Glomerular endothelial cell (primary cell): ENCODE measurements around the gene PDZRN4. TPM values are rescaled to one million over a fixed set of nuclear protein-coding genes. Genes with fewer than 3 reads are reported as not detected.
A peak's percentile ranks its signal among the peaks of the same experiment; 100 is the strongest.
"Not testable (repeated sequence)": the region's sequence is repeated elsewhere in the genome, so short reads cannot be mapped to it uniquely, and the experiment has no call there.

Experiments
- DNase-seq: peaks from one replicate; pipeline ENCODE4 v3.0.0-alpha.2; 2011; ENCODE audit warnings: low read depth, low spot score; ENCODE audit errors: extremely low read depth
- total RNA-seq: library from RNA; depleted of rRNA; stranded (reverse); fragments of >200 nt; gene quantifications from 2 replicates; pipeline ENCODE4 v1.2.3, GENCODE V29; 2015

Gene PDZRN4
- total RNA-seq, 1 donor from 2014 or later = not detected

DNA sequence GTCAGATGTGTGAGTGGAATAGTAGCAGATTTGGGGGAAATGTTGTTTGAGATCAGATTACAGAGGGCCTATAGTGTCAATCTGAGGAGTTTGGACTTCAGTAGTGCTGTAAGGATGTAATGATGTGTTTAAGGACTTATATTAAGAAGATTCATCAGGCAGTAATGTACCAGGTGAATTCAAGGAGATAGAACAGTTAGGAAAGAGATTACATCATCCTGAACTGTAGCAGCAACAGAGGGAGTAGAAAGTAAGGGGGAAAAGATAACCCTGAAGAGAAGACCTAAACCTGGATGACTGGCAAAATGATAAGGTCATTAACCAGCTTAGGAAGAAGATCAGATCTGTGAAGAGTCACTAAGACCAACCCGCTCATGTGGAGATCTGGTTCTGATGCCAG lies 349.4 kb downstream of the PDZRN4 start:
- DNase-seq = no peak

DNA sequence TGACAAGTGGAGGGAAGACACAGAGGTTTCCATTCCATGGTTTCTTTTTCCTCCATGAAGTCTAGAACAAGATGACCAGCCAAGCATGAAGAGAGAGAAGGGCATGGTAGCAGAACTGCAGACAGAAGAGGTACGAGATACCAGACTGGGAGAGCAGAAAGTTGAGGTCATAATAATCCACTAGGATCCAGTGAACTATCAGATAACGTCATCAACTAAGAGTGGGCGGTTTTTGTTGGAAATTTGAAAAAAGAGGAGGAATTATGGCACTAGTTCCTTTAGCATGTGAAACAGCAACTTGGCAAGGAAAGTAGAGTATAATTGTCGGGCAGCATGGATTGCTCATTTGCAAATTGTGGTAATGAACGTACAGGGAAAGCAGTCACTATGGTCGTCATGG lies 357.6 kb downstream of the PDZRN4 start:
- no peak for DNase-seq

DNA sequence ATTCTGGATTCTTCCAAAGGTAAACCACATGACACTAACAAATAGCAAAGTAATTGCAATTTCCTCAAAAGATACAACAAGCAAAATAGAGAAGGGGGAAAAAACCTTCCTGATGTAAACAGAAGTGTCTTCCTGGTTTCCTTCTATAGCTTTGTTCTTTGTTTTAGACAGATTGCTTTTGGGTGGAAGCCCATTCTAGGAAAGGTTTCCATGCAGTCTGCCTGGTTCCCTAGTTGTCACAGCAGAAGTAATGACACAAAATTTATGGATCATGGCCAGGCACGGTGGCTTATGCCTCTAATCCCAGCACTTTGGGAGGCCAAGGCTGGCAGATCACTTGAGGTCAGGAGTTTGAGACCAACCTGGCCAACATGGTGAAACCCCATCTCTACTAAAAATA lies 359.0 kb downstream of the PDZRN4 start:
- not testable (repeated sequence) for DNase-seq

DNA sequence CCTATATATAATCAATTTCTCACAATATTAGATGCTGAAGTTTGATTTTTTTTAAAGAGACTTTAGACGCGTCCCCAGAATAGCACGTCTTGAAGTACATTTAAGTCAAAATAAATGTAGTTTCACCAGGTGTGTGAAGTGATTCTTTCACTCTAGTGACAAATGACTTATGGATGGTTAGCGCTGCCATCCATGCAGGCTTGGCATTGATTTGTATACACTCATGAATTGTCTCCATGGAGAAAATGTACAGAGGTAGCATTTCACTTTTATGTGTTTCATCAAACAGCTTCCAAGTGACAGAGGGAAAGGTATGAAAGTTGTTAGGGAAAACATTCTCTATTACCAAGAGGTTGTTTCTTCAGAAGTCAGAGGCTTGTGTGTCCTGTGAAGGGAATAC lies 360.8 kb downstream of the PDZRN4 start:
- no peak for DNase-seq

DNA sequence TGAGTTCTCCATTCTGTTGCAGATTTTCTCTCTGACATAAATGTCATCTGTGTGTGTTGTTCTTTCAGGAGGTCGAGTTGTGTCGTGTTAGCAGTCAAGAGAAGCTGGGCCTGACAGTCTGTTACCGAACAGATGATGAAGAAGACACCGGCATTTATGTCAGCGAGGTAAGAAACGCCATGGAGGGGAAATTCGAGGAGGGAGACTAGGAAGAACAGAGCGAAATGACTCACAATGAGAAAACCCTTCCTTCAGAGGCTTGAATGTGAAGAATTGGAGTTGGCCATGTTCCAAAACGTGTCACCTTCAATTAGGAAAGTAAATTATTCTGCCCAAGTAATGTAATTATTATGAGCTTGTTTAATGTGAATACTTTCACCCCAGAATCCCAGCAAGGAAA lies 364.5 kb downstream of the PDZRN4 start:
- peak; percentile 44 for DNase-seq

DNA sequence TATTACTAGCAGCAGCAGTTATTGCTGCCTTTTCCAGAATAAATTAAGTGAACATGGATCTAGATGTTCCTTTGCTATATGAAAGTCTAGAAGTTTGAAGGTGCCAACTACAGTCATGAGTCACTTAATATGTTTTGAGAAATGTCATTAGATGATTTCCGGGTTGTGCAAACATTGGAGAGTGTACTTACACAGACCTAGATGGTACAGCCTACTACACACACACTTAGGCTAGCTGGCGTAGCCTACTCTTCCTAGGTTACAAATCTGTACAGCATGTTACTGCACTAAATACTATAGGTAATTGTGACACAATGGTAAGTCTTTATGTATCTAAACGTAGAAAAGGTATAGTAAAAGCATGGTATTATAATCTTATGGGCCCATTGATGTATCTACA lies 368.1 kb downstream of the PDZRN4 start:
- DNase-seq = no peak

DNA sequence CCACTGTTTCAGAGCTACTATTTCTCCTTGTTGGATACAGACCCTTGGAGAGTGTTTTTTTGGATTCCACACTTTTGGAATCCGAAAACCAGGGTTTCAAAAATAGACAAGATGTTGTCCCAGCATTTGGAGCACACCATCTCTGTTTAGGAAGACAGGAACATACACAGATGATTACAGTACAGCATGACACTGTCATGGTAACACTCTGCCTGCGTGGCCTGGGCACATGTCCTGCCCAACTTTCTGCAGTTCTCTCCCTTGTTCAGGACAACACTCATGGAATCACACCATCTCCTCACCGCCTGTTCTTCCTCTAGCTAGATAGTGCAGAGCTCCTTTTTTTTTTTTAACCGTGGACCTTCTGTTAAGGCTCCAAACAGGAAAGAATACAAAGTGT lies 369.2 kb downstream of the PDZRN4 start:
- no peak for DNase-seq

DNA sequence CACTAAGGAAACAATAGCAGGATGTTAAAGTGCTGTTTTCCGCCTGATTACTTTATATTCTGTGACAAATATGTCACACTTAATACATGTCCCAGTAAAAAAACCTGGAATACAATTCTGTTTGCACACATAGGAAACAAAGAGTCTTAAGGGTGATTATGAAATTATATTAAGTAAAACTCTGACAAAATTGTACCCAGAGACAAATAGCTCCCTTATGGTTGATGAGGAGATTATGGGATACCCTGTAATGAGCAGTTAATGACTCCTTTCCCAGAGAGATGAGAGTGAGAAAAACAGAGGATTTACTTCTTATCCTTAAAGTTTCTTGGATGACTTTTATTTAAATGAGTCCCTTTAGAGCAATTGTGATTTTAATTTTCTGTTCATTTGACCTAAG lies 370.6 kb downstream of the PDZRN4 start:
- no peak for DNase-seq

DNA sequence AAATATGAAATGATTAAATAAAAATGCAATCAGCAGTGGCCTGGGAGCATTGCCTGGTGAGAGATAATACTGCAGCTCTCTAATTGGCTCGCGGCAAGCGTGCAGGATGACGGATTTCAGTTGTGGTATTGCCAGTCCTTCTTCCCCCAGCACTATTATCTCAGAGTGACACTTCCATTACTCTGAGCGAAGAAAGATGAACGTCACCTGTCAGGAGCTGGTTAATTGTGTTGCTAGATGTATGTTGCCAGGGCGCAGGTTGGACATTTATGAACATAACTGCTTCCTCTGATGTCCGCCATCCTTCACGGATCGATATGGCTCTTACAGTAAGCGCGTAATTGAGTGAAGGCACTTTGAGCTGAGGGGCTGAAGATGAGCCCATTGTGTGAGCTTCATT lies 374.9 kb downstream of the PDZRN4 start:
- DNase-seq = no peak

DNA sequence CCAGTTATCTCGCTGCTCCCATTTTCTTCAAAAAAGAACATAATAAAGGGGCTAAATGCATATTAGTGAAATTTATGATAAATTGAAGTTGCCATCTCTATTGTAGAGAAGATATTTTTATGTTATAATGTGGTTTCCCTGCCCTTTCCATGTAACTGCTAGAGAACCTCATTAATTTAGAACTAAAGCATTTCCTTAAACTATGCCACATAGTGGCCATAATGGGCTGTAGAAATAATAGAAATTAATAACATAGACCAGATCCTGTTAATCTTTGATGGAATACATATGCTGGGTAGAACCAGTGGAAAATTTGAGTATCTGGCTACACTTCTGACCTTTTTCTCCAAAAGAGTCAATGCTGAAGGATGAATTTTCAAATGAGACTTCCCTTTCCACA lies 376.7 kb downstream of the PDZRN4 start:
- DNase-seq = no peak

DNA sequence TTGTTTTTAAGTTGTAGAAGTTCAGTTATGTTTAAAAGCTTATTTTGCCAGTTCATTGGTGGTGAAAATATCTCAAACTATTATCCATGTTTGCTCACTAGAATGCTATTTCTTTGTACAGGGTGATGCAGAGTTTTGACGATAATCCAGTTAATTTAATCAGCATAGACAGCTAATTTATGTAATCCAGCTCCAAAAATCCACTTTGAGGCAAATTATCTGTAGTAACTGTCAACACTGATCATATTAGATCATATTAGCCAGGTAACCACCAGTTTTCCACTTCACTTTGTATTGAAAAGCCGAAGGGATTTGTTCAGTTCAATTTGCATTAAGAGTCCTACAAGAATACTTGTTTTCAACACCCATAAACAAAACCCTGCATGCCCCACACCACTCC lies 378.6 kb downstream of the PDZRN4 start:
- DNase-seq = no peak

DNA sequence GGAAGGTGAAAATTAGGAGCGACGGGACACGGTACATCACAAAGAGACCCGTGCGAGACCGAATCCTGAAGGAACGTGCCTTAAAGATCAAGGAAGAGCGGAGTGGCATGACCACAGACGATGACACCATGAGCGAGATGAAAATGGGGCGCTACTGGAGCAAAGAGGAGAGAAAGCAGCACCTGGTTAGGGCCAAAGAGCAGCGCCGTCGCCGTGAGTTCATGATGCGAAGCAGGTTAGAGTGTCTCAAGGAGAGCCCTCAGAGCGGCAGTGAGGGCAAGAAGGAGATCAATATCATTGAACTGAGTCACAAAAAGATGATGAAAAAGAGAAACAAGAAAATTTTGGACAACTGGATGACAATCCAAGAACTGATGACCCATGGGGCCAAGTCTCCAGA lies 385.3 kb downstream of the PDZRN4 start:
- no peak for DNase-seq

DNA sequence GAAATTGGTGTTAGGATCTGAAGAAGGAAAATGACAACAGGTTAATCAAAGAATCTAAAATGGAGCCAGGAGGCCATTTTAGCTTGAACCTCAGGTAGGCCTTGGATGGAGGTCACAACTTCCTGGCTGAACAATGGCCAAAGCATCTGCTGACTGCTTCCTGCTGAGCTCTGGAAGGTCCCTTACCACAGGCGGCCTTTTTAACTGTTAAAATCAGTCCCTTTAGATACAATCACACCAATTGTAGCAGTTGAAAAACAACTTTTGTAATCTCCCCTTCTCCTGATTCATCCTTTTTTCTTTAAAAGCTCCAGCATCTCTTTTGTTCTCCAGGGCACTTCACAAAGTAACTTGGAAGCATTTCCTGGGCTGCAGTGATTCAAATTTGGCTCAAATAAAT lies 388.8 kb downstream of the PDZRN4 start:
- DNase-seq = no peak

DNA sequence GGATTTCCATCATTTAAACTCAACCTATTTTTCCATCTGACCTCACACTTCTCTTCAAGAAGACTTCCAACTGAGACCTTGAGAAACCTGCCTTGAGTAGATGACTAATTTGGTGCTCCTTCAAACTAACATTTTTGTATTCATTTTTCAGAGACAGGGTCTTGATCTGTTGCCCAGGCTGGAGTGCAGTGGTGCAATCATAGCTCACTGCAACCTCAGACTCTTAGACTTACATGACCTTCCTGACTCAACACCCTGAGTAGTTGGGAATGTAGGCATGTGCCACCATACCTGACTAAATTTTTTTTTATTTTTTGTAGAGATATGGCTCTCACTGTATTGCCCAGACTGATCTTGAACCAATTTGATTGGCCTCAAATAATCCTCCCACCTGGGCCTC lies 389.9 kb downstream of the PDZRN4 start:
- no peak for DNase-seq

DNA sequence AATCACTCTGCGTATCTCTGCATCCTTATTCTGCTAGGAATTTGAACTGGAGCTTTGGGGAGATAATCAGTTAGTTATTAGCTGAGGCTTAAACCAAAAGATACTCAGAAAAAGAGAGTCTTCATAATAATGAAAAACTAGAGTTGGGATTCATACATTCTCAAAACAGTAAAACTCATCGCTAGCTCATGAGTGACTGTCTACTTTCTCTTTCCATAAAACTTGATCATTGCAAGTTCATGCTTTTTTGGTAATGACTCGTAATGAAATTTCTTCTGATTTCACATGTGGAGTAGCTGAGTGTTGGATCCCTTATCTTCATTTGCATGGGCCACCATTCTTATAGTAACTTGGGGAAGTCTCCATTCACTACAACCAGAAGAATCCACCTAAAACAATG lies 397.7 kb downstream of the PDZRN4 start:
- no peak for DNase-seq

DNA sequence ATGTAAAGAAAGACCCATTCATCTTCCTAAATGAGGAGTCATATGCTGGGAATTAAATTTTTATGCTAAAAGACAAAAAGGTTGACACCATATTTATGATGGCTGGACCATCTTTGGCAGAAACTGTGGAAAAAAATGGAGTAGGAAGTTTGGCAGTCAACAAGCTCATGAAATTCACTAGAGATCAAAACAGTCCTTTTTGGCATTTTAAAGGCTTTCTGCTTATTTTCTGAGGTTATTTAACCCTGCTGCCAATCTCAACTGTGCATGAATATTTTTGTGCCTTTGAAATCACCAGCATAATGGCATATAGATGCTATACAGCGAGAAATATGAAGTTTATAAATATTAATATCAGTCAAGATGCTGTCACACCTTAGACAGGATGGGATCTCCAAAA lies 399.5 kb downstream of the PDZRN4 start:
- no peak for DNase-seq

DNA sequence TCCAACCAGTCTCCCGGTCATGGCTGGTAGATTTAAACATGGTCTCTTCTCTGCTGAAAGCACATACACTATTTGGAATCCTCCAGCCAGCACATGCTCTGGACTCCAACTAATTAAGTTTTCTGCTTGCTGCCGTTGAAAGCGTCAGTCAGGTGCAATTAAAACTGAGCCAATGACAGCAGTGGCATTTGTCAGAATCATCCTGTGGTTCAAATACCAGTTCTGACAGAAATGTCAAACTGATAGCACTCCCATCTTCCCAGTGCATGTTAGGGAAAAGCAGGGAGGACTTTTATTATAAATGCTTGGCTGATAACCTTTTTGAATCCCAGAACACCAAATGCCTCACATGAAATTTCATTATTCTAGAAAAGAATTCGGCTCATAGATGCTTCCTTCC lies 401.8 kb downstream of the PDZRN4 start:
- no peak for DNase-seq

DNA sequence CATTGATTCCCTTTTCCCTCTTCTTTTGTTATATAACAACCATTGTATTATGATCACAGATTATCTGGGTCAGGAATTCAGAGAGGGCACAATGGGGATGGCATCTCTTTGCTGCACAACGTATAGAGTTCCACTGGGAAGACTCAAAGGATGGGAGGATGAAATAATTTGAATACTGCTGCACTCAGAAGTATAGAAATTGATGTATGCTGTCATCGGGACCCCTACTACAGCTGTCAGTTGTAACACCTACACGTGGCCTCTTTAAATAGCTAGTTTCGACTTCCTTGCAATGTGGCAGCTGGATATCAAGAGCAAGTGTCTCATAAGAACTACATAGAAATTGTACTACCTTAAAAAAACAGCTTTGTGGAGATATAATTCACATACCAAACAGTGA lies 408.1 kb downstream of the PDZRN4 start:
- no peak for DNase-seq

DNA sequence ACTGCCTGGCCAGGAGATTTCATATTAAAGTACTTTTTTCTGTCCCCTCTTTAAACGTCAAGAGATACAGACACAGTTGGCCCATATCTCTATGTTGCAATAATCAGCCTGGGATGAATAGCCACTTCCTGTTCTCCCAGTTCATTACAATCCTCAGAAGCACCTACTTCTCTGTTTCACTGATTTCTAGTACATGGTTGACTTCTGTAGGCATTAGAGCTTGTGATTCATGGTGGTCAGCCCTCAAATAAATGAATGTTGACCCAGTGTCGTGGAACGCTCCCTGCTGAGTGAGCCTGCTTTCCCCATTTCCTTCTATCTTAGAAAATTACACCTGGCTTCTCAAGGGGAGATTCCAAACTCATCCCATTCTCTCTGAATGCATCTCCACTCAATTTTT lies 416.7 kb downstream of the PDZRN4 start:
- no peak for DNase-seq

DNA sequence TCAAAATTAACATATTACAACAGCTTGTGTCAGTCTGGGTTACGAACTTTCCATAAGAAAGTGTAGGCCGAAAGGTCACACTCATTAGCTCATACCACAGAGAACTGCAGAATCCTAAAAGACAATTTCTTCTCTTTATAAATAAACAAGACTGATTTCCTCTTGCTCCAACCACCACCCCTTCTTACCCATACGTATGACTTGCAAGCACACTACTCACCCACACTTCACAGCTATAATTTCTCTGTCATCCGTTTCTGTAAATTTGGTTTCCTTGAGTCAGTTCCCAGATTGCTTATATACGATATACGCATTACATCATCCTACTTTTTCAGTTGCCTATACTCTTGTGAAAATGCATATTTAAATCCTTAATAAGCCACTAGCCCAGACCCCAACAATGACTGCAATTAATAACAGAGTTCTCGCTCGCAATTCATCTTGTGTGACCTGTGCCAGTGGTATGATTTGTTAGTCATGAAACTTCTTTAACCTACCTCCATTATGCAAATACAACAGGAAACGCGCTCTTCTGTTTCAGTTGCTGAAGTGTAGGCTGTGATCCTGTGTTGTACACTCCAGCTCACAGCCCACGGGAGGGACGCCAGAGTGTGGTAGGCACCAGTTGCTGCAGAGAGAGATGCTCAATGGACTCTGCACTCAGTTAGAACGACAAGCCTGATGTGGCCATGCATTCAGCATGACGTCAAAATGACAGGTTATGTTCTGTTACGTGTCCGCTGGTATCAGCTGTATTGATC lies 417.6 kb downstream of the PDZRN4 start:
- no peak for DNase-seq

DNA sequence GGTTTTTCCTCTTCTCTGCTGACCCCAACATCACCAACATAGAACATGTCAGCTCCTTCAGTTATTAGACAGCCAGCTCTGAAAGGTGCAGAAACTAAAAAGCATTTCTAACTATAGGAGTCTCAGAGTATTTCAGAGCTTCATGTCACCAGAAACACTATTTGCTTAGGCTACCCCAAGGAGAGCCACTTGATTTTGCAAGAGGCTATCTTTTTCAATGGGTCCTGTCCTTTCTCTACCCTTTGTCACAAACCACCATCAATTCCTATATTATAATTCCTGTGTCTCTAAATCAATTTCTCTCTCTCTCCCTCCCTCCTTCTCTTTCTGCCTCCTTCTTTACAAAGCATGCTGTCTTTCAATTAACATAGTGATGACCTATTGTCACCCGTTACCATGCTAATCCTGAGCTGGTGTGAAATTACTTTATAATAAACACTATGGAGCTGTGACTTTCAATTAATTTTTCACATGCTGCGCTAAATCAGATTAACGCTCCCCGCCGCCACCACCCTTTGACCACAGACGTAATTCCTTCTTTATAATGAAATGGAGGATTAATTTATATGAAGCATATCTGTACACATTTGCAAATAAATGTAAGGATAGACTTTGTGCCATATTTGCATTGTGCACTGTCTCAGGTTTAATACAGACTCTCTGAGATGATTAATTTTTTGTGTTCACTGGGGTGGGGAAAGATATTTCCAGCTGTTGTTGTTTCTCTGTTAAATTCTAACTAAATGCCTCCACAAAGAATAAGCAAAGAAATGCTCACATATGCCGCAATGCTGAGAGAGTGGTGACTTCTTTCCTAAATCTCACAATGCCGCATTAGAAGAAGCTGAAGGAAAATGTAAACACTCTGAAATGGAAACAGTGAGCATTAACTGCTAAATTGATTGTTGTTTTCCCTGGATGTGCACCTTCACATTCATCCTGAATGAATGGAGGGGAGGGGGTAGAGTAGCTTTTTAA lies 418.6 kb downstream of the PDZRN4 start:
- no peak for DNase-seq
